HL-60 (cell line): ENCODE measurements around the gene FBXW7.

Experiments used
- DNase-seq, 2 experiments: peaks; one replicate each; pipeline ENCODE4 v3.0.0-alpha.2; 2010 to 2020; ENCODE audit warnings: low read depth in 1 of 2, low spot score in 1 of 2
- H3K27ac ChIP-seq: fragments of 250-450 bp; sonication (Bioruptor Pico); replicated peaks from 2 replicates; pipeline ENCODE4 v1.5.1; 2020; ENCODE audit warnings: mild to moderate bottlenecking, moderate library complexity
- H3K27me3 ChIP-seq: fragments of 250-450 bp; sonication (Bioruptor Pico); 2 replicates; pipeline ENCODE4 v1.5.1; 2021; ENCODE audit warnings: mild to moderate bottlenecking, moderate library complexity; ENCODE audit not compliant: insufficient read depth, poor library complexity, severe bottlenecking
- H3K4me3 ChIP-seq: replicated peaks from 2 replicates; pipeline ENCODE4 v1.5.1; 2011; ENCODE audit warnings: mild to moderate bottlenecking, control low read depth, low read length; ENCODE audit not compliant: insufficient read depth
- GABPA ChIP-seq: IDR thresholded peaks from 2 replicates; pipeline ENCODE4 v1.6.1; 2012; ENCODE audit warnings: low read depth
- POLR2AphosphoS5 ChIP-seq: IDR thresholded peaks from 2 replicates; pipeline ENCODE4 v1.6.1; 2012; ENCODE audit warnings: low read depth
- SPI1 ChIP-seq: IDR thresholded peaks from 2 replicates; pipeline ENCODE4 v1.6.1; 2012; ENCODE audit warnings: low read depth, mild to moderate bottlenecking, borderline replicate concordance
- TF ChIP-seq, protein P1 (sequence below): IDR thresholded peaks from 2 replicates; pipeline ENCODE4 v1.6.1; 2012; ENCODE audit warnings: low read depth; ENCODE audit not compliant: insufficient replicate concordance
- TF ChIP-seq, protein P2 (sequence below): IDR thresholded peaks from one replicate; pipeline ENCODE4 v1.5.1; 2011; ENCODE audit warnings: low read length, control low read depth, inconsistent platforms; ENCODE audit not compliant: insufficient read depth

Gene FBXW7

DNA sequence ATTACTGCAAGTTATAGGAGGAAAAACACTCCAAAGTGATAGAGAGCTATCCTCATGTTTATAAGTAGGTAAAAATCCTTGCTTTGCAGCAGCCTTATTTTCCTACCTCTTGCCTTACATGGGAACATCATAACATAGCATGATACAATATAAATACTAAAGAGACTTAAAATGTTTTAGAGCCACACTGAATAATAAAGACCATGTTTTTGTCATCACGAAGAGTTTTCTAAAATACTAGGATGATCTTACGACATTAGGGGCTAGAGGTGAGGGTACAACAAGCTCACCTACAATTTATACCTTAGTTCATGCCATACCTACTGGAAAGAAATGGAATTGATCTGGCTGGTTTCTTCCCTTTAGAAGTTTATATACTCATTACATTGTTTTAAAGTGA, 184.8 kb downstream of the FBXW7 start:
- Histone ChIP-seq H3K27me3 (no peaks in the 10 kb centered on the region), H3K4me3 (no peak overlapping the region), H3K27ac (no peak overlapping the region)
- TF ChIP-seq, protein P1, sequence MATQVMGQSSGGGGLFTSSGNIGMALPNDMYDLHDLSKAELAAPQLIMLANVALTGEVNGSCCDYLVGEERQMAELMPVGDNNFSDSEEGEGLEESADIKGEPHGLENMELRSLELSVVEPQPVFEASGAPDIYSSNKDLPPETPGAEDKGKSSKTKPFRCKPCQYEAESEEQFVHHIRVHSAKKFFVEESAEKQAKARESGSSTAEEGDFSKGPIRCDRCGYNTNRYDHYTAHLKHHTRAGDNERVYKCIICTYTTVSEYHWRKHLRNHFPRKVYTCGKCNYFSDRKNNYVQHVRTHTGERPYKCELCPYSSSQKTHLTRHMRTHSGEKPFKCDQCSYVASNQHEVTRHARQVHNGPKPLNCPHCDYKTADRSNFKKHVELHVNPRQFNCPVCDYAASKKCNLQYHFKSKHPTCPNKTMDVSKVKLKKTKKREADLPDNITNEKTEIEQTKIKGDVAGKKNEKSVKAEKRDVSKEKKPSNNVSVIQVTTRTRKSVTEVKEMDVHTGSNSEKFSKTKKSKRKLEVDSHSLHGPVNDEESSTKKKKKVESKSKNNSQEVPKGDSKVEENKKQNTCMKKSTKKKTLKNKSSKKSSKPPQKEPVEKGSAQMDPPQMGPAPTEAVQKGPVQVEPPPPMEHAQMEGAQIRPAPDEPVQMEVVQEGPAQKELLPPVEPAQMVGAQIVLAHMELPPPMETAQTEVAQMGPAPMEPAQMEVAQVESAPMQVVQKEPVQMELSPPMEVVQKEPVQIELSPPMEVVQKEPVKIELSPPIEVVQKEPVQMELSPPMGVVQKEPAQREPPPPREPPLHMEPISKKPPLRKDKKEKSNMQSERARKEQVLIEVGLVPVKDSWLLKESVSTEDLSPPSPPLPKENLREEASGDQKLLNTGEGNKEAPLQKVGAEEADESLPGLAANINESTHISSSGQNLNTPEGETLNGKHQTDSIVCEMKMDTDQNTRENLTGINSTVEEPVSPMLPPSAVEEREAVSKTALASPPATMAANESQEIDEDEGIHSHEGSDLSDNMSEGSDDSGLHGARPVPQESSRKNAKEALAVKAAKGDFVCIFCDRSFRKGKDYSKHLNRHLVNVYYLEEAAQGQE: no peak
- TF ChIP-seq SPI1: no peak
- TF ChIP-seq GABPA: no peak
- TF ChIP-seq, protein P2, sequence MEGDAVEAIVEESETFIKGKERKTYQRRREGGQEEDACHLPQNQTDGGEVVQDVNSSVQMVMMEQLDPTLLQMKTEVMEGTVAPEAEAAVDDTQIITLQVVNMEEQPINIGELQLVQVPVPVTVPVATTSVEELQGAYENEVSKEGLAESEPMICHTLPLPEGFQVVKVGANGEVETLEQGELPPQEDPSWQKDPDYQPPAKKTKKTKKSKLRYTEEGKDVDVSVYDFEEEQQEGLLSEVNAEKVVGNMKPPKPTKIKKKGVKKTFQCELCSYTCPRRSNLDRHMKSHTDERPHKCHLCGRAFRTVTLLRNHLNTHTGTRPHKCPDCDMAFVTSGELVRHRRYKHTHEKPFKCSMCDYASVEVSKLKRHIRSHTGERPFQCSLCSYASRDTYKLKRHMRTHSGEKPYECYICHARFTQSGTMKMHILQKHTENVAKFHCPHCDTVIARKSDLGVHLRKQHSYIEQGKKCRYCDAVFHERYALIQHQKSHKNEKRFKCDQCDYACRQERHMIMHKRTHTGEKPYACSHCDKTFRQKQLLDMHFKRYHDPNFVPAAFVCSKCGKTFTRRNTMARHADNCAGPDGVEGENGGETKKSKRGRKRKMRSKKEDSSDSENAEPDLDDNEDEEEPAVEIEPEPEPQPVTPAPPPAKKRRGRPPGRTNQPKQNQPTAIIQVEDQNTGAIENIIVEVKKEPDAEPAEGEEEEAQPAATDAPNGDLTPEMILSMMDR: no peak
- no peak for TF ChIP-seq POLR2AphosphoS5
- DNase-seq: no peak

DNA sequence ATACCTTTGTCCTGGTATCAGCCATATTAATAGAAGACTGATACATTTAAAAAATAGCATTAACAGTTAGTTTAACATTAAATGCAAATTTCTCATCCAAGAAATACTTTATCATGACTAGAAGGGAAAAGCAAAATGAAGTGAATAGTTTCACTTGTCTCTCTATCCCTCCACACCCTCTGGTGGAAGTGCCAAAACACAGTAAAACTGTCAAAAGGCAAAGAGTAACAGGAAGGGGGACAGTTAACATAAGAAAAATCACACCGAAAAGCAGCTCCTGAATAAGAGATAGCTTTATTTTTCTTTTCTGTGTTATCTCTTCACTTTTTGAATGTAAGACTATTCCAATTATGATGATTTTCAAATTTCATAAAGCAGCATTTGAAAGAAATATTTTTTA, 187.2 kb downstream of the FBXW7 start:
- Histone ChIP-seq H3K4me3 (no peak overlapping the region), H3K27me3 (no peaks in the 10 kb centered on the region), H3K27ac (no peak overlapping the region)
- TF ChIP-seq, protein P2: no peak
- TF ChIP-seq, protein P1: no peak
- TF ChIP-seq SPI1 (no peak), GABPA (no peak), POLR2AphosphoS5 (no peak)
- no peak for DNase-seq

DNA sequence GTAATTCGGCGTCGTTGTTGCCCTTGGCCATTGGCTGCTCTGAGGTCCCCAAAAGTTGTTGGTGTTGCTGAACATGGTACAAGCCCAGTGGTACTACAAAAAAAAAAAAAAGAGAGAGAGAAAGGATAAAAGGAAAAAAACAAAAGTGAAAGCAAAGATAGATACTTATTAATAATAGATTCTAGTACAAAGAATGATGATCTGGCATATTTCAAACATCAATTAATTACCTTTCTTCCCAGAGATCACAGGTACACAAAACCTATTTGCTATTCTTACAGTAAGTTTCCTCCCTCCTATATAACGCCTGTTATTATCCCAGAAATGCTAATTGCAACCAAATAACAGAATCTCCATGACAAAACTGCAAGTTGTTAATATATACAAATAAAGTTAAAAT, 188.9 kb downstream of the FBXW7 start:
- H3K27me3 ChIP-seq: no peaks in the 10 kb centered on the region
- DNase-seq: no peak
- H3K4me3 ChIP-seq: no peak overlapping the region
- TF ChIP-seq GABPA: no peak
- no peak for TF ChIP-seq SPI1
- TF ChIP-seq, protein P2: no peak
- no peak for TF ChIP-seq POLR2AphosphoS5
- TF ChIP-seq, protein P1: no peak
- H3K27ac ChIP-seq: no peak overlapping the region
